ENCODE data around the gene SMAD9. TPM values are rescaled to one million over a fixed set of nuclear protein-coding genes. Genes with fewer than 3 reads are reported as not detected.

Gene SMAD9
- total RNA-seq, 6 experiments from 2014 or later = 0.80 to 1.5 (median 1.3) TPM

- no peak overlapping the region for H3K4me3 ChIP-seq
- no peaks in the 10 kb centered on the region for H3K36me3 ChIP-seq
- no peak for DNase-seq
- H3K27ac ChIP-seq = no peak overlapping the region
- no peaks in the 10 kb centered on the region for H3K4me1 ChIP-seq
- intact Hi-C loops (cut with DNase I) = no loop called here
- WGBS (ENCODE audit: insufficient coverage, low coverage, low lambda C conversion rate, missing lambda C conversion rate) = 36% methylated on average over 2 of the region's 2 CpGs
- no peaks in the 10 kb centered on the region for H3K9me3 ChIP-seq
- TF ChIP-seq POLR2A (IDR thresholded peaks at IDR 0.05) (no peak), CTCF (IDR thresholded peaks at IDR 0.05) (no peak)
- ATAC-seq = no peak
- no peaks in the 10 kb centered on the region for H3K27me3 ChIP-seq
These were observed 39.1 kb downstream of the SMAD9 start for GRCh38 chr13:36880961-36881360.

GRCh38 chr13:36879218-36879938 is 40.7 kb downstream of the SMAD9 start:
- Histone ChIP-seq H3K4me1 (no peaks in the 10 kb centered on the region), H3K27me3 (no peaks in the 10 kb centered on the region), H3K36me3 (no peaks in the 10 kb centered on the region), H3K4me3 (no peak overlapping the region), H3K9me3 (no peaks in the 10 kb centered on the region), H3K27ac (no peak overlapping the region)
- intact Hi-C loops (cut with DNase I) = no loop called here
- no peak for TF ChIP-seq CTCF (IDR thresholded peaks at IDR 0.05)
- no peak for TF ChIP-seq POLR2A (IDR thresholded peaks at IDR 0.05)
- 81% methylated on average over 29 of the region's 34 CpGs for WGBS (ENCODE audit: insufficient coverage, low coverage, low lambda C conversion rate, missing lambda C conversion rate)
- ATAC-seq (no peak), DNase-seq (no peak)

- WGBS (ENCODE audit: insufficient coverage, low coverage, low lambda C conversion rate, missing lambda C conversion rate) = 84% methylated on average over 4 of the region's 4 CpGs
- TF ChIP-seq POLR2A (IDR thresholded peaks at IDR 0.05) = no peak
- no peak for TF ChIP-seq CTCF (IDR thresholded peaks at IDR 0.05)
- DNase-seq = no peak
- no peak for ATAC-seq
- H3K27ac ChIP-seq = no peak overlapping the region
- no peaks in the 10 kb centered on the region for H3K9me3 ChIP-seq
- H3K4me1 ChIP-seq = no peaks in the 10 kb centered on the region
- H3K4me3 ChIP-seq = no peak overlapping the region
- H3K36me3 ChIP-seq = no peaks in the 10 kb centered on the region
- no peaks in the 10 kb centered on the region for H3K27me3 ChIP-seq
- intact Hi-C loops (cut with DNase I) = no loop called here
These were observed 44.1 kb downstream of the SMAD9 start for GRCh38 chr13:36875961-36876360.

GRCh38 chr13:36875431-36875830 is 44.6 kb downstream of the SMAD9 start:
- Histone ChIP-seq H3K4me1 (no peaks in the 10 kb centered on the region), H3K36me3 (no peaks in the 10 kb centered on the region), H3K27me3 (no peaks in the 10 kb centered on the region), H3K4me3 (no peak overlapping the region), H3K27ac (no peak overlapping the region), H3K9me3 (no peaks in the 10 kb centered on the region)
- ATAC-seq = no peak
- WGBS (ENCODE audit: insufficient coverage, low coverage, low lambda C conversion rate, missing lambda C conversion rate) = 82% methylated on average over 4 of the region's 4 CpGs
- TF ChIP-seq CTCF (IDR thresholded peaks at IDR 0.05) (no peak), POLR2A (IDR thresholded peaks at IDR 0.05) (no peak)
- intact Hi-C loops (cut with DNase I) = no loop called here
- DNase-seq = no peak

All from right lobe of liver (tissue), 6 donors.